HFFc6 (cell line): ENCODE measurements around the gene IL12RB1. TPM values are rescaled to one million over a fixed set of nuclear protein-coding genes. Genes with fewer than 3 reads are reported as not detected.

Source experiments
- DNase-seq: peaks from one replicate; pipeline ENCODE4 v3.0.0-alpha.2; 2018
- H3K27ac Mint-ChIP-seq: 2 replicates; pipeline ENCODE4 v1.8.0; 2020; ENCODE audit warnings: mild to moderate bottlenecking, mixed read lengths
- H3K27me3 Mint-ChIP-seq: 2 replicates; pipeline ENCODE4 v1.8.0; 2021; ENCODE audit warnings: mild to moderate bottlenecking, moderate library complexity, mixed read lengths; ENCODE audit not compliant: insufficient read depth
- H3K36me3 Mint-ChIP-seq: 2 replicates; pipeline ENCODE4 v1.8.0; 2021; ENCODE audit warnings: low read depth, mixed read lengths
- H3K4me1 Mint-ChIP-seq: 2 replicates; pipeline ENCODE4 v1.8.0; 2020; ENCODE audit warnings: low read depth, mixed read lengths
- H3K4me3 Mint-ChIP-seq: 2 replicates; pipeline ENCODE4 v1.8.0; 2020; ENCODE audit warnings: mild to moderate bottlenecking, moderate library complexity, mixed read lengths
- H3K9me3 Mint-ChIP-seq: 2 replicates; pipeline ENCODE4 v1.8.0; 2020; ENCODE audit warnings: mild to moderate bottlenecking, mixed read lengths
- CTCF ChIP-seq: fragments of 200-600 bp; sonication (generic); IDR thresholded peaks from 2 replicates; pipeline ENCODE4 v1.5.0; 2021; ENCODE audit warnings: antibody characterized with exemption, mild to moderate bottlenecking
- total RNA-seq, 6 experiments: library from RNA; stranded (reverse); fragmentation: NEBNext Ultra II Directional; extraction: Animal tissue kit (Norgen Biotek cat#: 25700); gene quantifications; 2 replicates in 1 of 6; 3 replicates in 5 of 6; pipeline ENCODE4 v1.2.3, GENCODE V29; 2021

The IL12RB1 gene
- total RNA-seq, 6 experiments from 2014 or later = 0.10 TPM; not detected in 5

GRCh38 chr19:18083929-18084684 is 2.6 kb downstream of the IL12RB1 start:
- no peak overlapping the region for H3K4me3 Mint-ChIP-seq
- peaks cover 6% of the 10 kb centered on the region for H3K4me1 Mint-ChIP-seq
- peaks cover 22% of the 10 kb centered on the region for H3K27me3 Mint-ChIP-seq
- no peak for DNase-seq
- no peak overlapping the region for H3K27ac Mint-ChIP-seq
- no peaks in the 10 kb centered on the region for H3K36me3 Mint-ChIP-seq
- no peaks in the 10 kb centered on the region for H3K9me3 Mint-ChIP-seq
- TF ChIP-seq CTCF = no peak

- peaks cover 14% of the 10 kb centered on the region for H3K27me3 Mint-ChIP-seq
- no peaks in the 10 kb centered on the region for H3K9me3 Mint-ChIP-seq
- no peak for DNase-seq
- no peak overlapping the region for H3K4me3 Mint-ChIP-seq
- peak; percentile 34; the same call in 1 of the 2 replicates for TF ChIP-seq CTCF
- no peak overlapping the region for H3K27ac Mint-ChIP-seq
- no peaks in the 10 kb centered on the region for H3K4me1 Mint-ChIP-seq
- no peaks in the 10 kb centered on the region for H3K36me3 Mint-ChIP-seq
Observed at GRCh38 chr19:18074192-18074591, 12.5 kb downstream of the IL12RB1 start.

DNA sequence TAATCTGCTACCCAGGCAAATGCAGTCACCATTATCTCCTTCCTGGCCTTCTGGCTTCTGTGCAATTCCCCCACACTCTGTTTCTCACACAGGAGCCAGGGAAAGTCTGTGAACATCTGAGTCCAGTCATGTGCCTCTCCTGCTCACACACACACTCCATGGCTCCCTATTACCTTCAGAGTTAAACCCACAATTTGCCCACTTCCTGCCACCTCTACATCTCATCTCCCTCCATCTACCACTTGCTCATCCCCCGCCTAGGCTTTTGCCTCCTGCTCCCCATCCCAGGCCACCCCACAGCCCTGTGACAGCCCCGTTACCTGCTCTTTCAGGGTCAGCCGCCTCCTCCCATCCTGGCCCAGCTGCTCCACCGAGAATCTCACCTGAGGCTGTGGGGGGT is 13.5 kb downstream of the IL12RB1 start:
- no peaks in the 10 kb centered on the region for H3K36me3 Mint-ChIP-seq
- H3K27ac Mint-ChIP-seq = no peak overlapping the region
- no peaks in the 10 kb centered on the region for H3K4me1 Mint-ChIP-seq
- no peaks in the 10 kb centered on the region for H3K9me3 Mint-ChIP-seq
- DNase-seq = no peak
- H3K27me3 Mint-ChIP-seq = peaks cover 10% of the 10 kb centered on the region
- H3K4me3 Mint-ChIP-seq = no peak overlapping the region
- TF ChIP-seq CTCF = no peak

DNA sequence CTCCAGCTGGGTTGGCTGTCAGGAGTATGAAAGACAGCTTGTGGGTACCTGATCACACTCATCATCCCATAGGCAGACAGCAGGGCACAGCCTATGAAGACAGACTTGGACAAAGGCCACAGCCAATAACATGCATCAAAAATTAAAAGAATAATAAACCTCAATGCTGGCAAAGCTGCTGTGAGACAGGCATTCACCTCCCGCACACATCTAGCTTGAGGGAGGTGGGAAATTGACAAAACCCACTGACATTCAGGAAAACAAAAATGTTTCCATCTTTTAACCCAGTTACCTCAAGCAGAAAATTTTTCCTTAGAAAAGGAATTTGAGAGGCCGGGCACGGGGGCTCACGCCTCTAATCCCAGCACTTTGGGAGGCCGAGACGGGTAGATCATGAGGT is 14.4 kb downstream of the IL12RB1 start:
- Mint-ChIP-seq H3K27ac (no peak overlapping the region), H3K4me3 (no peak overlapping the region), H3K36me3 (no peaks in the 10 kb centered on the region), H3K27me3 (peaks cover 7% of the 10 kb centered on the region), H3K9me3 (no peaks in the 10 kb centered on the region), H3K4me1 (no peaks in the 10 kb centered on the region)
- no peak for TF ChIP-seq CTCF
- DNase-seq = no peak

DNA sequence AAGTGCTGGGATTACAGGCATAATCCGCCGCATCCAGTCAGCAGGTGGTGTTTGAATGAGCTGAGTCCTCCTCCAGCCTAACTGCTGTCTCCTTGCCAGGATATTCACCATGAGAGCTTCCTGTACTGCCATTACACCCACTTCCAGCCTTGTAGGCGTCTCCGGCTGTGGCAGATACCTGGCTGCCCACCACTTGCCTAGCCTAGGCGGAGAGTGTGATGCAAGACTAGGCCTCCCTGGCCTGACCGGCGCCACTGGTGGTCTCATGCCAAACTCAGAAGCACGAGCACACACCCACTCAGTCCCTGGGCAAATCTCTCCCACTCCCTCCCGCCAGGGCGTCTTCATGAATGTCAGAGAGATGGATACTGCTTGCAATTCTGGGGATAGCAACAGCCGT is 16.6 kb downstream of the IL12RB1 start:
- H3K9me3 Mint-ChIP-seq = no peaks in the 10 kb centered on the region
- peaks cover 9% of the 10 kb centered on the region for H3K27me3 Mint-ChIP-seq
- no peak for DNase-seq
- no peak overlapping the region for H3K27ac Mint-ChIP-seq
- no peak for TF ChIP-seq CTCF
- H3K4me3 Mint-ChIP-seq = no peak overlapping the region
- H3K4me1 Mint-ChIP-seq = no peaks in the 10 kb centered on the region
- no peaks in the 10 kb centered on the region for H3K36me3 Mint-ChIP-seq
